Activated T-cell treated with anti-CD3 and anti-CD28 coated beads, Interleukin-2, amount 50 U/mL, for 72 hours (primary cell): ENCODE measurements around the gene KLHL29. TPM values are rescaled to one million over a fixed set of nuclear protein-coding genes. Genes with fewer than 3 reads are reported as not detected.

Experiments used
- ATAC-seq, 2 donors: fragments of 150-1000 bp; cut with Tn5 transposase; replicated peaks in 1 of 2; 2 replicates each; pipeline ENCODE4 v1.10.0; 2021; ENCODE audit warnings: moderate library complexity in 2 of 2, mild to moderate bottlenecking in 1 of 2
- DNase-seq, 2 donors: peaks; one replicate each; pipeline ENCODE4 v3.0.0; 2021 to 2022; ENCODE audit warnings: mixed read lengths in 1 of 2
- H3K27ac Mint-ChIP-seq: one replicate; pipeline ENCODE4 v1.8.0; 2022; ENCODE audit warnings: mild to moderate bottlenecking, moderate library complexity, mixed read lengths
- H3K27me3 Mint-ChIP-seq: one replicate; pipeline ENCODE4 v1.8.0; 2022; ENCODE audit warnings: low read depth, mixed read lengths
- H3K36me3 Mint-ChIP-seq, 2 donors: one replicate each; pipeline ENCODE4 v1.8.0; 2022; ENCODE audit warnings: mixed read lengths in 2 of 2, mild to moderate bottlenecking in 1 of 2; ENCODE audit not compliant: insufficient read depth in 2 of 2
- H3K4me1 Mint-ChIP-seq: one replicate; pipeline ENCODE4 v1.8.0; 2022; ENCODE audit warnings: low read depth, mixed read lengths
- H3K4me3 Mint-ChIP-seq, 2 donors: one replicate each; pipeline ENCODE4 v1.8.0; 2022; ENCODE audit warnings: mild to moderate bottlenecking in 2 of 2, mixed read lengths in 2 of 2, moderate library complexity in 2 of 2
- H3K9me3 Mint-ChIP-seq, 2 donors: one replicate each; pipeline ENCODE4 v1.8.0; 2022; ENCODE audit warnings: mixed read lengths in 2 of 2
- total RNA-seq, 2 donors: library from RNA; stranded (reverse); gene quantifications; one replicate each; pipeline ENCODE4 v1.2.3, GENCODE V29; 2022

Gene KLHL29
- total RNA-seq, 2 donors from 2014 or later = 2.5 to 4.0 TPM

- H3K27ac Mint-ChIP-seq = no peak overlapping the region
- no peak for ATAC-seq
- peaks cover 2 to 3% of the 10 kb centered on the region in 2 donors for H3K36me3 Mint-ChIP-seq
- H3K27me3 Mint-ChIP-seq = peaks cover 31% of the 10 kb centered on the region
- H3K4me3 Mint-ChIP-seq = no peak overlapping the region
- peaks cover 27% of the 10 kb centered on the region for H3K4me1 Mint-ChIP-seq
- H3K9me3 Mint-ChIP-seq = no peaks in the 10 kb centered on the region
- no peak for DNase-seq
Measured at GRCh38 chr2:23434721-23435121, 49.7 kb downstream of the KLHL29 start.

GRCh38 chr2:23435250-23436035, 50.5 kb downstream of the KLHL29 start:
- Mint-ChIP-seq H3K27ac (no peak overlapping the region), H3K4me1 (peaks cover 27% of the 10 kb centered on the region), H3K9me3 (no peaks in the 10 kb centered on the region), H3K27me3 (peaks cover 31% of the 10 kb centered on the region), H3K36me3 (peaks cover 2 to 3% of the 10 kb centered on the region in 2 donors), H3K4me3 (peak overlapping the region in 1 of 2 donors; percentile 59)
- DNase-seq (no peak), ATAC-seq (no peak)

GRCh38 chr2:23436346-23437098, 51.5 kb downstream of the KLHL29 start:
- peaks cover 0 to under 1% of the 10 kb centered on the region in 2 donors for H3K9me3 Mint-ChIP-seq
- H3K4me3 Mint-ChIP-seq = peak overlapping the region; percentile 49 to 65
- H3K4me1 Mint-ChIP-seq = peaks cover 27% of the 10 kb centered on the region
- ATAC-seq = peak; percentile 100
- peaks cover 31% of the 10 kb centered on the region for H3K27me3 Mint-ChIP-seq
- DNase-seq = peak; percentile 45 to 72
- H3K36me3 Mint-ChIP-seq = peaks cover 2 to 4% of the 10 kb centered on the region in 2 donors
- no peak overlapping the region for H3K27ac Mint-ChIP-seq

GRCh38 chr2:23441414-23441813, 56.4 kb downstream of the KLHL29 start:
- DNase-seq = no peak
- Mint-ChIP-seq H3K4me3 (no peak overlapping the region), H3K36me3 (peaks cover 2 to 7% of the 10 kb centered on the region in 2 donors), H3K9me3 (peaks cover 3 to 4% of the 10 kb centered on the region in 2 donors), H3K27ac (no peak overlapping the region), H3K27me3 (peaks cover 4% of the 10 kb centered on the region), H3K4me1 (peaks cover 18% of the 10 kb centered on the region)
- ATAC-seq = no peak

DNA sequence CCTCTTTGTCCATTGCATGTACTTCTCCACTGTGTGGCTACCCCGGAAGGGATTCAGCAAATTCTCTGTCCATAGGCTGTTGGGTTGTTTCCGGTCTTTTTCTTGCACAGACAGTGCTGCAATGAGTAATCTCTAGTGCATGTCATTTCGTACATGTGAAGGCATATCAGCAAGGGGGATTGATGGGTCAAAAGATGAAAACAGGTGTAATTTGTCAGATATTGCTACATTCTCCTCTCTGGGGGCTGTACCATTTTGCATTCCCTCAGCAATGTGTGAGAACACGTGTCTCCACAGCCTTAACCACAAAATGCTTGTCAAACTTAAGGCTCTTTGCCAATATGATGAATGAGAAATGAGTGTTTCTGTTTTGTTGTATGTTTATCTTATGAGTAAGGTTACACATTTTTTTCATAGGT, 60.5 kb downstream of the KLHL29 start:
- ATAC-seq (peak; percentile 73 to 81), DNase-seq (no peak)
- H3K4me1 Mint-ChIP-seq = peaks cover 21% of the 10 kb centered on the region
- no peak overlapping the region for H3K4me3 Mint-ChIP-seq
- peaks cover 3 to 4% of the 10 kb centered on the region in 2 donors for H3K9me3 Mint-ChIP-seq
- H3K36me3 Mint-ChIP-seq = peaks cover 0 to 4% of the 10 kb centered on the region in 2 donors
- H3K27ac Mint-ChIP-seq = no peak overlapping the region
- peaks cover 7% of the 10 kb centered on the region for H3K27me3 Mint-ChIP-seq

DNA sequence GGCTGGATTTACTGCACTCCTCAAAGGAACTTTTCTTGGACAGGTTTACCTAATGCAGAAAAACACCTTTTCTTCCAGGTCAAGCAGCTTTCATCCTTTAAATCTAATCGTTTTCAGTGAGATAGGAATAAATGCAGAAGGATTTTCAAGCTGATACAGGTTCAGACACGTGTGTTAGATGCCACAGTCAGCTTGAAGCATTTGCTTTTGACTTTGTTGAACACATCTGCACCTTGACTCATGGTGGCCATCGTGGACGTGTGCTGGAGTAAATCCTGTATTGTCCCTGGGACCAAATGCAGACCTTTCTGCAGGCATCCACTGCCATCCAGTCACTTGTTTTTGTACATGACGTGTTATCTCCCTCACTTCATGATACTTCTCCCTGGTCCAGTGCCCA, 61.9 kb downstream of the KLHL29 start:
- Mint-ChIP-seq H3K27ac (no peak overlapping the region), H3K27me3 (peaks cover 7% of the 10 kb centered on the region), H3K4me1 (peaks cover 21% of the 10 kb centered on the region), H3K36me3 (no peaks in the 10 kb centered on the region), H3K9me3 (peaks cover 0 to under 1% of the 10 kb centered on the region in 2 donors), H3K4me3 (no peak overlapping the region)
- DNase-seq (no peak), ATAC-seq (no peak)

- peaks cover 7% of the 10 kb centered on the region for H3K27me3 Mint-ChIP-seq
- ATAC-seq (no peak), DNase-seq (no peak)
- no peak overlapping the region for H3K4me3 Mint-ChIP-seq
- H3K9me3 Mint-ChIP-seq = no peaks in the 10 kb centered on the region
- H3K4me1 Mint-ChIP-seq = peaks cover 26% of the 10 kb centered on the region
- no peaks in the 10 kb centered on the region for H3K36me3 Mint-ChIP-seq
- H3K27ac Mint-ChIP-seq = no peak overlapping the region
Measured at GRCh38 chr2:23447405-23447804, 62.4 kb downstream of the KLHL29 start.

DNA sequence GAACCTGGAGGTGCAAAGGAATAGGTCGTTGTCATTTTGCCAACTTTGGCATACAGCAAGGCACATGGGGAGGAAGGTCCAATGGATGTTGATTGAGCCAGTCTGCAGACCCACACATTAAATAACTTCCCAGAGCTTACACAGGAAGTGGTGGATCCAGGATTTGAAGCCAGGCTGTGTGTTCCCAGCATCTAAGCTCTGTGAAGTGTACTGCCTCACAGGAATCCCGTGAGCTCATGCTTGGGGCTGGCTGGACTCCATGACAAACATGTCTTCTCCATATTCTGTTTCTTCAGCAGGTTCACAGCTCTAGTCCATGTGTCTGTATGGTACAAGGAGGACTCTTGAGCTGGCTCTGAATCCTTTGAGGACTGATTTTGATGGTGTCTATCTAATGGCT, 63.9 kb downstream of the KLHL29 start:
- no peaks in the 10 kb centered on the region for H3K9me3 Mint-ChIP-seq
- no peak overlapping the region for H3K27ac Mint-ChIP-seq
- H3K4me3 Mint-ChIP-seq = no peak overlapping the region
- H3K27me3 Mint-ChIP-seq = peaks cover 7% of the 10 kb centered on the region
- no peaks in the 10 kb centered on the region for H3K36me3 Mint-ChIP-seq
- no peak for DNase-seq
- ATAC-seq = no peak
- H3K4me1 Mint-ChIP-seq = peaks cover 41% of the 10 kb centered on the region

GRCh38 chr2:23449413-23449812, 64.4 kb downstream of the KLHL29 start:
- H3K36me3 Mint-ChIP-seq = no peaks in the 10 kb centered on the region
- peaks cover 45% of the 10 kb centered on the region for H3K4me1 Mint-ChIP-seq
- no peak overlapping the region for H3K27ac Mint-ChIP-seq
- peaks cover 9% of the 10 kb centered on the region for H3K27me3 Mint-ChIP-seq
- H3K4me3 Mint-ChIP-seq = no peak overlapping the region
- DNase-seq = no peak
- H3K9me3 Mint-ChIP-seq = no peaks in the 10 kb centered on the region
- no peak for ATAC-seq

DNA sequence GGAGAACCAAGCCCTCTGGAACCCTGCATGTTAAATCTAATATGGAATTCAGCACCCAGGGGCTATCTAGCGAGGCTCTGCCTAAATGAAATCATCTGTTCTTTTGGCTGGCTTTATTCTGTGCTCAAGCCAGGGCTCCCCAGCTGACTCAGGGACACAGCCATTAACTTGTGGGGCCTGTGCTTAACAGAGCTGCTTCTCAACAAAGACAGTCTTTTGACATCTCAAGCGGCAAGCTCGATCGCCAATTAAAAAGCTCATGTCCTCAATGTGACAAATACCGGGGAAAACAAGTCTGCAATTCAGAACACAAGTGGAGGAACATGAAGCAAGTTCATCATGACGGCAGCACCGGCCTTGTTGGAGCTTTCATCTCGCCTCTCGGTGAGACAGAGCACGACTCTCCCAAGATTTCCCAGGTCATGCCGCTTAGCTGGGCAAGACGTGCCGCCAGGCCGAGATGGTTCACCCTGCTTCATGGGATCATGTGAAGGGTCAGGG, 64.9 kb downstream of the KLHL29 start:
- DNase-seq = no peak
- H3K27ac Mint-ChIP-seq = no peak overlapping the region
- no peaks in the 10 kb centered on the region for H3K9me3 Mint-ChIP-seq
- peaks cover 50% of the 10 kb centered on the region for H3K4me1 Mint-ChIP-seq
- no peak overlapping the region for H3K4me3 Mint-ChIP-seq
- H3K27me3 Mint-ChIP-seq = peaks cover 14% of the 10 kb centered on the region
- ATAC-seq = no peak
- no peaks in the 10 kb centered on the region for H3K36me3 Mint-ChIP-seq

- ATAC-seq (peak in 1 of 2 donors; percentile 20), DNase-seq (no peak)
- Mint-ChIP-seq H3K4me3 (no peak overlapping the region), H3K27ac (no peak overlapping the region), H3K9me3 (no peaks in the 10 kb centered on the region), H3K27me3 (peaks cover 17% of the 10 kb centered on the region), H3K36me3 (no peaks in the 10 kb centered on the region), H3K4me1 (peaks cover 40% of the 10 kb centered on the region)
Measured at GRCh38 chr2:23452372-23452771, 67.4 kb downstream of the KLHL29 start.

GRCh38 chr2:23452853-23453420, 68.0 kb downstream of the KLHL29 start:
- Mint-ChIP-seq H3K4me3 (peak overlapping the region; percentile 32 to 73), H3K4me1 (peaks cover 40% of the 10 kb centered on the region), H3K27ac (no peak overlapping the region), H3K36me3 (no peaks in the 10 kb centered on the region), H3K27me3 (peaks cover 13% of the 10 kb centered on the region), H3K9me3 (no peaks in the 10 kb centered on the region)
- ATAC-seq = peak; percentile 87 to 88
- DNase-seq = peak; percentile 19 to 41

GRCh38 chr2:23453432-23453831, 68.5 kb downstream of the KLHL29 start:
- ATAC-seq (no peak), DNase-seq (no peak)
- Mint-ChIP-seq H3K27ac (no peak overlapping the region), H3K4me1 (peaks cover 40% of the 10 kb centered on the region), H3K9me3 (no peaks in the 10 kb centered on the region), H3K36me3 (no peaks in the 10 kb centered on the region), H3K4me3 (peak overlapping the region; percentile 32 to 73), H3K27me3 (peaks cover 13% of the 10 kb centered on the region)
